SK-N-SH treated with all-trans-retinoic acid at 6 μM for 48 hours (cell line): ENCODE results near the gene OXTR.

Experiments
- ISL1 ChIP-seq: fragments of 250-450 bp; sonication (Bioruptor Pico); IDR thresholded peaks from 2 replicates; pipeline ENCODE4 v2.1.2; 2022; ENCODE audit warnings: mild to moderate bottlenecking, moderate library complexity
- PATZ1 ChIP-seq: fragments of 250-450 bp; sonication (Bioruptor Pico); IDR thresholded peaks from 2 replicates; pipeline ENCODE4 v1.8.0; 2020; ENCODE audit warnings: mild to moderate bottlenecking, moderate library complexity, borderline replicate concordance
- ZC3H10 ChIP-seq: fragments of 250-450 bp; sonication (Bioruptor Pico); IDR thresholded peaks from 2 replicates; pipeline ENCODE4 v1.5.1; 2021; ENCODE audit warnings: mild to moderate bottlenecking, moderate library complexity
- ZNF70 ChIP-seq: fragments of 450-650 bp; formaldehyde crosslinking; IDR thresholded peaks from 2 replicates; pipeline ENCODE4 v1.5.0; 2020; ENCODE audit warnings: mild to moderate bottlenecking, moderate library complexity

- no peak for TF ChIP-seq ZNF70
- no peak for TF ChIP-seq ZC3H10 (CRISPR knock-in tag)
- no peak for TF ChIP-seq ISL1
- no peak for TF ChIP-seq PATZ1 (CRISPR knock-in tag)
Observed at GRCh38 chr3:8755097-8755496, 14.3 kb downstream of the OXTR start.
